Retinal pigment epithelial cell (primary cell): Measurements from ENCODE around the gene FPGS.

Source experiments
- DNase-seq: peaks from one replicate; pipeline ENCODE4 v3.0.0-alpha.2; 2010; ENCODE audit warnings: low read depth
- H3K4me3 ChIP-seq: 2 replicates; pipeline ENCODE4 v1.5.1; 2011; ENCODE audit warnings: mild to moderate bottlenecking, low read length, control low read depth, moderate library complexity
- TF ChIP-seq, protein P1 (sequence below): conservative IDR thresholded peaks from 2 replicates; pipeline ENCODE4 v1.5.1; 2011; ENCODE audit warnings: low read depth, low read length, control low read depth, inconsistent platforms

The FPGS gene

DNA sequence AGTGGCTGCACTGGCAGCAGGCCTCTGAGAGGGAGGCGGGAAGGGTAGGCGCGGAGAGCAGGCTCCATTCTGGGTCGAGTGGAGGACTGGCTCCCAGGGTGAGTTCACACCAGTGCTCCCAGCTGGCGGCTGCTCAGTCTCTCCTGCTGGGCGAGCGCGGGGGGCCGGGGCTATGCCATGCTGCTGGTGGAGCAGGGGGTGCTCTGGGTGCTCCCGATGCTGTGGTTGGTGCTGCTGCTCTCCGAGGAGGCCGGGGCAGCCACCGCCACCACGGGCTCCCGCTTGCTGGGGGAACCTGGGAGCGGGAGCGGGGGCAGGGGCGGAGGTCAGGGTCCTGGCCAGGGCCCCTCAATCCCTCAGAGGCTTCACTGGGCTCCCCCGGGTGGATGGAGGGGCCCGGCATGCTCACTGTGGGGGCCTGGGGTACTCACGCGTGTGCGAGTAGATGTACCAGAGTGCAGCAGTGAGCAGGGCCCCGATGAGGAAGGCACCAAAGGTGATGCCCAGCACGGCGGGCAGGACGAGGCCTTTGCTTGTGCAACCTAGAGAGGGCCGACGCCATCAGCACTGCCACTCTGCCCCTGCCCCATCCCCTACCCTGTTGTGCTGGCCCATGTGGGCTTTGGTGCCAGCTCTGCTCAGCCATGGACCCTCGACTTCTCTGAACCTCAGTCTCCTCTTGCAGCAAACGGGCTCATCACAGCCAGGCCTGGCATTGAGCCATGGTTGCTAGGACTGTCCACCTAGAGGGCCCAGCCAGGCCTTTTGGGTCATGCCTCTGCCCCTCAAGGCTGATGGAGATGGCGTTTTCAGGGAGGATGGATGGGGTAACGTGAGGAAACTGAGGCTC, 13.1 kb downstream of the FPGS start:
- no peak overlapping the region for H3K4me3 ChIP-seq
- TF ChIP-seq, protein P1, sequence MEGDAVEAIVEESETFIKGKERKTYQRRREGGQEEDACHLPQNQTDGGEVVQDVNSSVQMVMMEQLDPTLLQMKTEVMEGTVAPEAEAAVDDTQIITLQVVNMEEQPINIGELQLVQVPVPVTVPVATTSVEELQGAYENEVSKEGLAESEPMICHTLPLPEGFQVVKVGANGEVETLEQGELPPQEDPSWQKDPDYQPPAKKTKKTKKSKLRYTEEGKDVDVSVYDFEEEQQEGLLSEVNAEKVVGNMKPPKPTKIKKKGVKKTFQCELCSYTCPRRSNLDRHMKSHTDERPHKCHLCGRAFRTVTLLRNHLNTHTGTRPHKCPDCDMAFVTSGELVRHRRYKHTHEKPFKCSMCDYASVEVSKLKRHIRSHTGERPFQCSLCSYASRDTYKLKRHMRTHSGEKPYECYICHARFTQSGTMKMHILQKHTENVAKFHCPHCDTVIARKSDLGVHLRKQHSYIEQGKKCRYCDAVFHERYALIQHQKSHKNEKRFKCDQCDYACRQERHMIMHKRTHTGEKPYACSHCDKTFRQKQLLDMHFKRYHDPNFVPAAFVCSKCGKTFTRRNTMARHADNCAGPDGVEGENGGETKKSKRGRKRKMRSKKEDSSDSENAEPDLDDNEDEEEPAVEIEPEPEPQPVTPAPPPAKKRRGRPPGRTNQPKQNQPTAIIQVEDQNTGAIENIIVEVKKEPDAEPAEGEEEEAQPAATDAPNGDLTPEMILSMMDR = no peak
- no peak for DNase-seq

DNA sequence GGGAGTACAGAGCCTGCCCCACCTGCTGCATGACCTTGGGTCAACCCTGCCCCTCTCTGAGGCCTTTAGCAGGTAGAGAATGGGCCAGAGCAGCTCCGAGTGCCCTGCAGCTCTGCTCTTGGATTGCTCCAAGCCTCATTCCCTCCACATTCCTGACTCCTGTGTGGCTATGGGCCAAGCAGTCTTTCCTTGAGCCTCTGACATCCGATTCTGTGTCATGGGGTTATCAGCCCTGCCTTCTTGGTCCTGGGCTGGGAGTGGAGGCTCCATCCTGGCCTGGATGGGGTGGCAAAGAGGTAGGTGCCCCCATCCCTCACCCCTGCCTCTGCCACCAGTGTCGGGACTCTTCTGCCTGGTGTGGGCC, 13.7 kb downstream of the FPGS start:
- H3K4me3 ChIP-seq = no peak overlapping the region
- TF ChIP-seq, protein P1 = no peak
- DNase-seq = no peak

DNA sequence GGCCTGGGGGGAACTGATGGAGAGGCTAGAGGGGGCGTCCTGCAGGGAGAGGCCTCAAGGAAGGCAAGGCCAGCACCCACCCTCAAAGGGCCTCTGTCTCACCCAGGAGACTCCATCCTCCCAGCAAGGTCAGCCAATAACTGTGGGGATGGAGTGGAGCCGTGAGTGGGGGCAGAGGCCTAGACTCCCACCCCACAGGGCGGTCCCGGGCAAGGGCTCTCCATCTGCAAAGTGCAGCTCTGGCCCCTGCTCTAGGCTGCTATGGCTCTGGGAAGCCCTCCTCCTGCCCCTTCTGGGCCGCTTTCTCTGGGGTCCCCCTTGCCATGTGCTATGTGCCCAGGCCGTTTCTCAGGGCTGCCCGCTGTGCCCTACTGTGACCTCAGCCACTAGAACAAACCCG, 14.0 kb downstream of the FPGS start:
- DNase-seq = no peak
- H3K4me3 ChIP-seq = no peak overlapping the region
- TF ChIP-seq, protein P1 = no peak

DNA sequence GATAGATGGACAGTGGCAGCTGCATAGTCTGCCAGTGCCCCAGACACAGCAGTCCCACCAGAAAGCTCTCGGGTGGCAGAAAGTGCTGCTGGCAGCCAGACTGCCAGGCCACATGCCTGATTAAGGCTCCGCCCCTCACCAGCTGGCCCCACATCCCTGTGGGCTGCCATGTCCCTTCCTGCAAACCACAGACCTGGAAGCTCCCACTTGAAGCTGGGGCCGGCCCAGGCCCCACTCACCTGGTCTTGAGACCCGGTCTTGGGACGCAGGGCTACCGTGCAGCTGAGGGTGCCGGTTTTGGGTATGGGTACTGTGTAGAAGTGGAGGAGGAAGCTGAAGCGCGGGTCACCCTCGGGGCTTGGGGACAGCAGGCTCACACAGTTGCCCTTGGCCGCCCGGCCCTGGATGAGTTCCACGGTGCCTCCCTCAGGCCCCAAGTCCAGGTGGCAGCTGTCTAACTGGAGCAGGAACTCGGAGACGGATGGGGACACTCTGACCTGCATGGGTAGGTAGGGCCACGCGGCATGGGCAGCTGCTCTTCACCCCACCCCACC, 15.3 kb downstream of the FPGS start:
- no peak overlapping the region for H3K4me3 ChIP-seq
- DNase-seq = no peak
- TF ChIP-seq, protein P1 = no peak

DNA sequence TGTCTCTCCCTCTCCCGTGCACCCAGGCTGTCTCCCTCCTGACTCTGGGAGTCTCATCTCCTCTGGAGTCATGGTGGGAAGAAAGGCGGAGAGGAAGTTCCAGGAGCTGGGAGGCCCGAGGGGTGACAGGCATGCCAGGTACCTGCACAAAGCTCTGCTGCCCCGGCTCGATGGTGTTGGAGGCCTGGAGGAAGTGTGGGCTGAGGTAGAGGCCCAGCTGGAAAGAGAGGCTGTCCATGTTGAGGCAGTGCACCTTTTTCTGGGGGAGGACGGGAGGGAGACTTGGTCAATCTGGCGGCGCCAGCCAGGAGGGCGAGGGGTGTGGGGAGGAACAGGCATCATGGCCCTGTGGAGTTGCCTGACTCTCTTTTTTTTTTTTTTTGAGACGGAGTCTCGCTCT, 15.9 kb downstream of the FPGS start:
- H3K4me3 ChIP-seq = no peak overlapping the region
- TF ChIP-seq, protein P1 = no peak
- DNase-seq = no peak

DNA sequence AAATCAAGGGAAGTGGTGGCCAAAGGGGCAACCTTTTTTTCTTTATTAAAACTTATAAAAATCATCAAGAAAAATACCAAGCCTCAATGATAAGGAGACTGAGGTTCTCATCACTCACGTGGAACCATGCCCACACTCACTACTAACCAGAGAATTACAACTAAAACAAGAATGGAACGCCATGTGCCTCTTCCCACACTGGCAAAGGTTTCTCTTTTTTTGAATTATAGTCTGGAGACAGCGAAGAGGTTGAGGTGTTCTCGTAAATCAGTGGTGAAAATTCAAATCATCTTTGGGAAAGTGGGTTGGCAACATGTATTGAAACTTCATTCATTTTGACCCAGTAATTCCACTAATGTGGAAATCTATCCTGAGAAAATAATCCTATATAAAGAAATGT, 19.4 kb downstream of the FPGS start:
- H3K4me3 ChIP-seq = no peak overlapping the region
- TF ChIP-seq, protein P1 = no peak
- DNase-seq = no peak
